Measurements from ENCODE around the gene FAM149B1. TPM values are rescaled to one million over a fixed set of nuclear protein-coding genes. Genes with fewer than 3 reads are reported as not detected.

Gene FAM149B1
- total and polyA plus RNA-seq, 2 of the 13 experiments (the other 11 are each of a cell fraction or from before 2014, with no cell fraction given) = 9.3 to 16.8 TPM

DNA sequence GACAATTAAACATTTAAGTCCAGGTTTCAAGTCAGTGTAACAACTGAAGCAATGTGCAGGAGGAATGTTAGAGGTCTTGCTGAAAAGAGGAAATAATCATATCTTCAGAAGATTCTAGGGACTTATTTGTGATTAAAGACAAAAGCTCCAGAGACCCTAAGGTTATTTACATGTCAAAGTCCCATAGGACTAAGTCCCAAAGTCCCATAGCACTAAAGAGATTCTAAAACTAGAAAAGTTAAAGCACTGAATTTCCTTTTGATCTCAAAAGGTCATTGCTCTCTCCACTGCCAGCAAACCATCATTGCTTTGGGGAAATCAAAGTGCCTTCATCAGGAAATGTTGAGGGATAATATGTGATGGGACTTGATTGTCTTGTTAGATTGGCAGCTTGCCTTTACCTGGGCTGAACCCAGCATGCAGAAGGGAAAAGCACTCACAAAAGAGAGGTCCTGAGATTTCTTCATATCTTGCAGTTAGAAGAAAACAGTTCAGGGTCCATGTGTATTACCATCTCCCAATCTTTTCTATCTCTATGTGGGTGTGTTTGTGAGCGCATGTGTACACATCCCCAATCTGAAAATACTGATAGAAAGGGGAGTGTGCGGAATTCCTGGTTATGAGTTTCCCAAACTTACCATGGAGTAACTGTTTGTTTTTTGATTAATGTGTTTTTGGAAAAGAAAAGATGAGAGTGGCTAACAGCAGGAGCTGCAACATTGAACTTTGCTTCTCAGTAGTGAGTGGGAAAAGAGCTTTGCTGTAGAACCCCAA lies 35.8 kb upstream of the FAM149B1 start (continued):
- no peak for TF ChIP-seq FOXP1 (IDR thresholded peaks at IDR 0.05)
- peak; percentile 86 for TF ChIP-seq FOXP1 (CRISPR knock-in tag; IDR thresholded peaks at IDR 0.05)
- TF ChIP-seq ZFP41 (CRISPR knock-in tag; IDR thresholded peaks at IDR 0.05; ENCODE audit: borderline replicate concordance) = no peak
- 0 out of 2 replicates have a peak, but pooled peaks have one; percentile 9 for TF ChIP-seq ZNF629 (CRISPR knock-in tag; conservative IDR thresholded peaks at IDR 0.05)
- TF ChIP-seq ARID5B (CRISPR knock-in tag; IDR thresholded peaks at IDR 0.05) = peak; percentile 92
- no peak for TF ChIP-seq ZNF562 (CRISPR knock-in tag; IDR thresholded peaks at IDR 0.05; ENCODE audit: borderline replicate concordance)
- TF ChIP-seq NFIB (CRISPR knock-in tag; IDR thresholded peaks at IDR 0.05; ENCODE audit: borderline replicate concordance) = no peak
- no peak for TF ChIP-seq ZNF501 (CRISPR knock-in tag; IDR thresholded peaks at IDR 0.05)
- peak; percentile 56; the same call in 1 of the 2 replicates for TF ChIP-seq ZNF205 (CRISPR knock-in tag; IDR thresholded peaks at IDR 0.05)
- TF ChIP-seq CENPBD1 (CRISPR knock-in tag; IDR thresholded peaks at IDR 0.05; ENCODE audit: borderline replicate concordance, low read depth) = no peak
- TF ChIP-seq, protein P1, sequence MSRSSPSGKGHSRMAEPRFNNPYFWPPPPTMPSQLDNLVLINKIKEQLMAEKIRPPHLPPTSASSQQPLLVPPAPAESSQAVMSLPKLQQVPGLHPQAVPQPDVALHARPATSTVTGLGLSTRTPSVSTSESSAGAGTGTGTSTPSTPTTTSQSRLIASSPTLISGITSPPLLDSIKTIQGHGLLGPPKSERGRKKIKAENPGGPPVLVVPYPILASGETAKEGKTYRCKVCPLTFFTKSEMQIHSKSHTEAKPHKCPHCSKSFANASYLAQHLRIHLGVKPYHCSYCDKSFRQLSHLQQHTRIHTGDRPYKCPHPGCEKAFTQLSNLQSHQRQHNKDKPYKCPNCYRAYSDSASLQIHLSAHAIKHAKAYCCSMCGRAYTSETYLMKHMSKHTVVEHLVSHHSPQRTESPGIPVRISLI (CRISPR knock-in tag; IDR thresholded peaks at IDR 0.05; ENCODE audit: borderline replicate concordance) = peak; percentile 37; the same call in 1 of the 2 replicates
- no peak for TF ChIP-seq CREB1 (IDR thresholded peaks at IDR 0.05)
- TF ChIP-seq CREB1 (CRISPR knock-in tag; IDR thresholded peaks at IDR 0.05) = peak; percentile 57
- 0 out of 2 replicates have a peak, but pooled peaks have one; percentile 36 for TF ChIP-seq ZNF280D (CRISPR knock-in tag; IDR thresholded peaks at IDR 0.05)
- peak; percentile 72 for TF ChIP-seq NR2F6 (IDR thresholded peaks at IDR 0.05)
- TF ChIP-seq NR2F6 (CRISPR knock-in tag; IDR thresholded peaks at IDR 0.05) = peak; percentile 76
- TF ChIP-seq, protein P2, sequence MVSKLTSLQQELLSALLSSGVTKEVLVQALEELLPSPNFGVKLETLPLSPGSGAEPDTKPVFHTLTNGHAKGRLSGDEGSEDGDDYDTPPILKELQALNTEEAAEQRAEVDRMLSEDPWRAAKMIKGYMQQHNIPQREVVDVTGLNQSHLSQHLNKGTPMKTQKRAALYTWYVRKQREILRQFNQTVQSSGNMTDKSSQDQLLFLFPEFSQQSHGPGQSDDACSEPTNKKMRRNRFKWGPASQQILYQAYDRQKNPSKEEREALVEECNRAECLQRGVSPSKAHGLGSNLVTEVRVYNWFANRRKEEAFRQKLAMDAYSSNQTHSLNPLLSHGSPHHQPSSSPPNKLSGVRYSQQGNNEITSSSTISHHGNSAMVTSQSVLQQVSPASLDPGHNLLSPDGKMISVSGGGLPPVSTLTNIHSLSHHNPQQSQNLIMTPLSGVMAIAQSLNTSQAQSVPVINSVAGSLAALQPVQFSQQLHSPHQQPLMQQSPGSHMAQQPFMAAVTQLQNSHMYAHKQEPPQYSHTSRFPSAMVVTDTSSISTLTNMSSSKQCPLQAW (CRISPR knock-in tag; IDR thresholded peaks at IDR 0.05) = 0 out of 2 replicates have a peak, but pooled peaks have one; percentile 71
- TF ChIP-seq RAD21 (CRISPR knock-in tag; IDR thresholded peaks at IDR 0.05) = 0 out of 2 replicates have a peak, but pooled peaks have one; percentile 14

All from HepG2 (cell line).